IMR-90 (cell line): ENCODE results near the gene LRRC15. TPM values are rescaled to one million over a fixed set of nuclear protein-coding genes. Genes with fewer than 3 reads are reported as not detected.

Source experiments
- ATAC-seq: fragments of 200-7000 bp; cut with Tn5 transposase; 2 replicates; pipeline ENCODE4 v1.9.1; 2020; ENCODE audit warnings: low read depth, mild to moderate bottlenecking, moderate library complexity
- BruUV-seq: library from RNA; stranded (reverse); fragments of 400-500 nt; replicated peaks from 2 replicates; lab custom pipeline; 2021; lab: Mats Ljungman, UMichigan
- CTCF ChIA-PET: fragments of 300-600 bp; formaldehyde crosslinking; extraction: SDS; loops from one replicate; lab custom pipeline; 2021; ENCODE audit warnings: antibody characterized with exemption; lab: Yijun Ruan, JAX
- POLR2A ChIA-PET: fragments of 300-600 bp; sonication (Branson Sonifier 250); formaldehyde crosslinking; loops from one replicate; lab custom pipeline; 2022; ENCODE audit warnings: antibody characterized with exemption; ENCODE audit not compliant: unreplicated experiment; lab: Charles Lee
- DNase-seq: peaks from one replicate; pipeline ENCODE4 v3.0.0; 2013
- H2AFZ ChIP-seq: replicated peaks from 2 replicates; pipeline ENCODE3; 2013; ENCODE audit warnings: low read length, mild to moderate bottlenecking; ENCODE audit not compliant: poor library complexity
- H2AK5ac ChIP-seq: 2 replicates; pipeline ENCODE4 v1.6.1; 2013; ENCODE audit warnings: low read depth, low read length, inconsistent platforms
- H2AK9ac ChIP-seq: replicated peaks from 2 replicates; pipeline ENCODE3; 2013; ENCODE audit warnings: mild to moderate bottlenecking, low read depth, low read length, moderate library complexity; ENCODE audit not compliant: poor library complexity
- H2BK120ac ChIP-seq: 2 replicates; pipeline ENCODE4 v1.6.1; 2013; ENCODE audit warnings: low read depth, low read length, inconsistent platforms
- H2BK15ac ChIP-seq: 3 replicates; pipeline ENCODE4 v1.6.1; 2013; ENCODE audit warnings: low read depth, low read length, inconsistent platforms
- H2BK20ac ChIP-seq: 2 replicates; pipeline ENCODE4 v1.6.1; 2013; ENCODE audit warnings: low read depth, mild to moderate bottlenecking, inconsistent platforms, low read length, moderate library complexity
- H2BK5ac ChIP-seq: 2 replicates; pipeline ENCODE4 v1.6.1; 2013; ENCODE audit warnings: mild to moderate bottlenecking, low read depth, low read length, inconsistent platforms; ENCODE audit not compliant: poor library complexity, severe bottlenecking
- H3K14ac ChIP-seq: replicated peaks from 2 replicates; pipeline ENCODE4 v1.6.1; 2013; ENCODE audit warnings: low read depth, low read length, inconsistent platforms
- H3K18ac ChIP-seq: 2 replicates; pipeline ENCODE4 v1.6.1; 2013; ENCODE audit warnings: low read depth, low read length, control low read depth
- H3K23ac ChIP-seq: 2 replicates; pipeline ENCODE4 v1.6.1; 2013; ENCODE audit warnings: low read depth, low read length, inconsistent platforms
- H3K27ac ChIP-seq: 2 replicates; pipeline ENCODE4 v1.5.1; 2013; ENCODE audit warnings: mild to moderate bottlenecking, control low read depth, low read length; ENCODE audit not compliant: insufficient read depth
- H3K27me3 ChIP-seq: 2 replicates; pipeline ENCODE4 v1.6.1; 2013; ENCODE audit warnings: low read length; ENCODE audit not compliant: control insufficient read depth, insufficient read depth
- H3K36me3 ChIP-seq: 2 replicates; pipeline ENCODE4 v1.6.1; 2013; ENCODE audit warnings: low read length, mixed read lengths; ENCODE audit not compliant: control insufficient read depth, insufficient read depth
- H3K4ac ChIP-seq: 2 replicates; pipeline ENCODE4 v1.6.1; 2013; ENCODE audit warnings: low read depth, low read length, inconsistent platforms
- H3K4me1 ChIP-seq: 2 replicates; pipeline ENCODE4 v1.6.1; 2013; ENCODE audit warnings: low read length, mixed read lengths; ENCODE audit not compliant: control insufficient read depth, insufficient read depth
- H3K4me2 ChIP-seq: 2 replicates; pipeline ENCODE4 v1.6.1; 2013; ENCODE audit warnings: low read depth, mild to moderate bottlenecking, control low read depth, low read length, moderate library complexity
- H3K4me3 ChIP-seq: 2 replicates; pipeline ENCODE4 v1.5.1; 2013; ENCODE audit warnings: low read depth, mild to moderate bottlenecking, control low read depth, low read length, moderate library complexity; ENCODE audit not compliant: insufficient read depth
- H3K56ac ChIP-seq: 2 replicates; pipeline ENCODE4 v1.6.1; 2013; ENCODE audit warnings: low read length, inconsistent platforms; ENCODE audit not compliant: insufficient read depth; ENCODE audit errors: extremely low read depth
- H3K79me1 ChIP-seq, 2 experiments: 2 replicates each; pipeline ENCODE4 v1.6.1; 2013; ENCODE audit warnings: low read length in 2 of 2, inconsistent platforms in 1 of 2, low read depth in 1 of 2
- H3K9ac ChIP-seq: 2 replicates; pipeline ENCODE4 v1.6.1; 2013; ENCODE audit warnings: low read depth, low read length, control low read depth
- H3K9me1 ChIP-seq: 2 replicates; pipeline ENCODE4 v1.6.1; 2013; ENCODE audit warnings: low read length, inconsistent platforms; ENCODE audit not compliant: insufficient read depth
- H3K9me3 ChIP-seq: 2 replicates; pipeline ENCODE4 v1.6.1; 2013; ENCODE audit warnings: low read length; ENCODE audit not compliant: control insufficient read depth, insufficient read depth
- H4K20me1 ChIP-seq: 2 replicates; pipeline ENCODE4 v1.6.1; 2013; ENCODE audit warnings: low read length, inconsistent platforms; ENCODE audit not compliant: insufficient read depth
- H4K5ac ChIP-seq: 2 replicates; pipeline ENCODE4 v1.6.1; 2013; ENCODE audit warnings: mild to moderate bottlenecking, low read depth, low read length, control low read depth
- H4K8ac ChIP-seq, 2 experiments: 2 replicates each; pipeline ENCODE4 v1.6.1; 2013; ENCODE audit warnings: low read depth in 2 of 2, low read length in 2 of 2, control low read depth in 1 of 2, inconsistent platforms in 1 of 2
- H4K91ac ChIP-seq: 2 replicates; pipeline ENCODE4 v1.6.1; 2013; ENCODE audit warnings: low read depth, low read length, inconsistent platforms; ENCODE audit not compliant: insufficient read depth
- CHD1 ChIP-seq: IDR thresholded peaks from 2 replicates; pipeline ENCODE4 v1.6.1; 2012; ENCODE audit warnings: low read depth, low read length, improper control_type of control experiment
- POLR2A ChIP-seq: IDR thresholded peaks from 2 replicates; pipeline ENCODE4 v1.6.1; 2012; ENCODE audit warnings: mild to moderate bottlenecking, low read depth, low read length
- WGBS, 2 experiments: methylation state at CpG; one replicate each; pipeline versions ENCODE4 v1.1.5 to v1.1.7; 2013; ENCODE audit warnings: missing lambda C conversion rate in 2 of 2; ENCODE audit not compliant: insufficient read length in 1 of 2; ENCODE audit errors: extremely low coverage in 2 of 2; 5-methylcytosine and 5-hydroxymethylcytosine counted together
- dilution Hi-C: fragments of 300-500 bp; cut with HindIII; formaldehyde crosslinking; loops from one replicate; pipeline ENCODE4 v1.14.3; 2018; ENCODE audit warnings: low sequenced_read_pairs; ENCODE audit not compliant: unreplicated experiment
- in situ Hi-C: fragments of 300-500 bp; cut with MboI; formaldehyde crosslinking; loops from 3 replicates; pipeline ENCODE4 v1.14.3; 2019; ENCODE audit warnings: low sequenced_read_pairs, inconsistent platforms, mixed read lengths
- intact Hi-C: fragments of 100-400 bp; cut with micrococcal nuclease; formaldehyde crosslinking; loops from 2 replicates; pipeline ENCODE4 v1.10.0; 2022
- polyA plus RNA-seq, 3 experiments: library from polyadenylated mRNA; depleted of rRNA; stranded (reverse); fragments of >200 nt; gene quantifications; 2 replicates each; pipeline ENCODE4 v1.2.3, GENCODE V29; 2012; ENCODE audit warnings: low replicate concordance in 1 of 3
- total RNA-seq: library from RNA; depleted of rRNA; stranded (reverse); fragments of >200 nt; gene quantifications from 2 replicates; pipeline ENCODE4 v1.2.3, GENCODE V29; 2012

The LRRC15 gene
- total and polyA plus RNA-seq, 2 of the 4 experiments (the other 2 are of a cell fraction): 2.5 to 9.0 TPM

DNA sequence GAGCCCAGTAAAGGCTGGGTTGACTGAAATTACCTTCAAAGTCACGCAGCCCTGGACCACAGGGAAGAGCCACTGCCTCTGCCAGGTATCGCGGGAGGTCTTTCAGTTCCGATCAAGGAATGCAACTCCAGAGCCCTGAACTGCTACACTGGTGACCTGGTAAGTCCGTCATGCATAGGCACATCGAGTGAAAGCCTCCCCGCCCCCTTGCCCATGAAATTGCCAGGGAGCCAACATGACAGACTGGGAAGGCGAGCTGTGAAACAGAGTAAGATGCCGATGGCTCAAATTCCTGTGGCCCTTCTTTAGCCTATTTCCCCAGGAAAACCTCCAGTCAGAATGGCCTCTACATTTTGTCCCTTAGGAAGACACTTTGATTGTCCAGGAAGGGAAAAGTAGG is 31.8 kb upstream of the LRRC15 start:
- intact Hi-C loops: loop anchor here (10.0 kb wide), 1 partner anchor 267 kb away; the partner anchor contains the start of gene HES1
- peaks cover 12% of the 10 kb centered on the region; the same call in 1 of the 2 replicates for H3K27me3 ChIP-seq

More for the DNA sequence above, 31.8 kb upstream of the LRRC15 start:
- WGBS, 2 experiments: 85% methylated on average over 4 of the region's 9 CpGs; no CpG with 5 or more reads in 1 of the 2 experiments
- no peak for ATAC-seq
- TF ChIP-seq CHD1 (no peak), POLR2A (no peak)
- Histone ChIP-seq H3K18ac (no peak overlapping the region), H2BK20ac (no peak overlapping the region), H3K9ac (no peak overlapping the region), H2AK9ac (no peak overlapping the region), H3K14ac (no peak overlapping the region), H3K9me1 (no peaks in the 10 kb centered on the region), H3K4me3 (no peak overlapping the region), H3K27ac (no peak overlapping the region), H3K36me3 (peaks cover 8% of the 10 kb centered on the region), H4K5ac (no peak overlapping the region), H3K4me2 (no peak overlapping the region), H2BK15ac (no peak overlapping the region), H4K20me1 (no peaks in the 10 kb centered on the region; the same call in 1 of the 2 replicates), H2AK5ac (no peak overlapping the region), H2BK5ac (no peak overlapping the region), H3K4ac (no peak overlapping the region), H4K91ac (no peak overlapping the region), H3K4me1 (peaks cover 5% of the 10 kb centered on the region; the same call in 1 of the 2 replicates), H3K79me1 (no peaks in the 10 kb centered on the region), H4K8ac (no peak overlapping the region), H3K56ac (no peak overlapping the region), H2AFZ (no peak overlapping the region), H2BK120ac (no peak overlapping the region), H3K9me3 (no peaks in the 10 kb centered on the region; the same call in 1 of the 2 replicates), H3K23ac (no peak overlapping the region)
- no peak for DNase-seq
- POLR2A ChIA-PET: interaction anchor here (0.6 kb wide), 1 partner anchor 62 kb away, joined by 5 read pairs; no protein-coding TSS in a partner anchor
- dilution Hi-C loops (no loop called here), in situ Hi-C loops (no loop called here)
- BruUV-seq: no TSS peak
- CTCF ChIA-PET: interaction anchor here (2.4 kb wide), 1 partner anchor 58 kb away, joined by 10 read pairs; no protein-coding TSS in a partner anchor
